Vagina (tissue), 2 donors: ENCODE results near the gene SIGLEC10.
"Not testable (repeated sequence)": the region's sequence is repeated elsewhere in the genome, so short reads cannot be mapped to it uniquely, and the experiment has no call there.

Experiments
- CTCF ChIP-seq, 3 experiments: fragments of 450-650 bp in 2 of 3; fragments of 200-600 bp in 1 of 3; sonication (generic) in 1 of 3; IDR thresholded peaks; one replicate each; pipeline ENCODE4 v1.5.1; 2017 to 2019; ENCODE audit warnings: antibody characterized with exemption in 3 of 3, mild to moderate bottlenecking in 2 of 3, moderate library complexity in 2 of 3
- POLR2A ChIP-seq, 2 donors: fragments of 450-650 bp; IDR thresholded peaks; one replicate each; pipeline ENCODE4 v1.6.1; 2017; ENCODE audit warnings: antibody characterized with exemption in 2 of 2, mild to moderate bottlenecking in 2 of 2, moderate library complexity in 2 of 2
- POLR2AphosphoS5 ChIP-seq, 2 donors: sonication (generic); formaldehyde crosslinking; IDR thresholded peaks; one replicate each; pipeline ENCODE4 v1.9.0; 2017; ENCODE audit warnings: antibody characterized with exemption in 2 of 2, mild to moderate bottlenecking in 2 of 2, low read depth in 1 of 2; ENCODE audit not compliant: insufficient read depth in 1 of 2

- not testable (repeated sequence) for TF ChIP-seq POLR2AphosphoS5 (IDR thresholded peaks at IDR 0.05; ENCODE audit: insufficient read depth in 1 of 2, low read depth in 1 of 2); CTCF (IDR thresholded peaks at IDR 0.05); POLR2A (IDR thresholded peaks at IDR 0.05)
Observed at GRCh38 chr19:51416422-51416821, 1.0 kb downstream of the SIGLEC10 start.
